ENCODE measurements around the gene HSD11B2.

DNA sequence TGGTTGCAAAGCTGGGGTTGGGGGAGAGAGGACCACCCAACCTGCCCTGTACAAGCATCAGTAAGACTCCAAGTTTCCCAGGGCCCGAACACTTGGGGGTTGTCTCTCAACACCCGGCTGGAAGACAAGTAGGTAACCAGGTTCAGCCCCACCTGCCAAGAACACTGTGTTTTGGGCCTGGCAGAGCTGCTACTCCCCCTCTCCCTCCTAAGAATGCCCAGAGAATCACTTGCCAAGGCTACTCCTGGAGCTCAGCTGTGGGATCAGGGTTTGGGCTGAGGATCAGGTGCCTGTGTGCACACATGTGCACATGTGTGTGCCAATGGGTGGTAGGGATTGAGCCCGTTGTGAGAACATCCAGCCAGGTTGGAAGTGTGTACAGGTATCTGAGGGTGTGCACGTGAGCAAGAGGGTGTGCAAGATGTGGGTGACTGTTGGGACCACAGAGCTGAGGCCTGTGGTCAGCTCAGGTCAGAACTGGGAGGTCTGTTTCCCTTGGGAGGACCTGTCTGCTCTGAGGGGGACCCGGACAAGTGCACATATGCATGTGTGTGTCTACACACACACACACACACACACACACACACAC lies 2.3 kb downstream of the HSD11B2 start:
- TF ChIP-seq POLR2A (IDR thresholded peaks at IDR 0.05; ENCODE audit: low read depth, low read length) (no peak), SMC3 (IDR thresholded peaks at IDR 0.05; ENCODE audit: low read depth, low read length) (no peak), MXI1 (IDR thresholded peaks at IDR 0.05; ENCODE audit: borderline replicate concordance, low read depth, low read length) (no peak), RAD21 (IDR thresholded peaks at IDR 0.05; ENCODE audit: low read length) (no peak), RCOR1 (IDR thresholded peaks at IDR 0.05; ENCODE audit: insufficient replicate concordance, low read length) (no peak), MAFK (IDR thresholded peaks at IDR 0.05; ENCODE audit: low read depth, low read length) (no peak), FOS (IDR thresholded peaks at IDR 0.05; ENCODE audit: low read depth, low read length) (no peak), MAZ (IDR thresholded peaks at IDR 0.05; ENCODE audit: borderline replicate concordance, low read depth, low read length) (no peak)
- TF ChIP-seq, protein P1, sequence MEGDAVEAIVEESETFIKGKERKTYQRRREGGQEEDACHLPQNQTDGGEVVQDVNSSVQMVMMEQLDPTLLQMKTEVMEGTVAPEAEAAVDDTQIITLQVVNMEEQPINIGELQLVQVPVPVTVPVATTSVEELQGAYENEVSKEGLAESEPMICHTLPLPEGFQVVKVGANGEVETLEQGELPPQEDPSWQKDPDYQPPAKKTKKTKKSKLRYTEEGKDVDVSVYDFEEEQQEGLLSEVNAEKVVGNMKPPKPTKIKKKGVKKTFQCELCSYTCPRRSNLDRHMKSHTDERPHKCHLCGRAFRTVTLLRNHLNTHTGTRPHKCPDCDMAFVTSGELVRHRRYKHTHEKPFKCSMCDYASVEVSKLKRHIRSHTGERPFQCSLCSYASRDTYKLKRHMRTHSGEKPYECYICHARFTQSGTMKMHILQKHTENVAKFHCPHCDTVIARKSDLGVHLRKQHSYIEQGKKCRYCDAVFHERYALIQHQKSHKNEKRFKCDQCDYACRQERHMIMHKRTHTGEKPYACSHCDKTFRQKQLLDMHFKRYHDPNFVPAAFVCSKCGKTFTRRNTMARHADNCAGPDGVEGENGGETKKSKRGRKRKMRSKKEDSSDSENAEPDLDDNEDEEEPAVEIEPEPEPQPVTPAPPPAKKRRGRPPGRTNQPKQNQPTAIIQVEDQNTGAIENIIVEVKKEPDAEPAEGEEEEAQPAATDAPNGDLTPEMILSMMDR (conservative IDR thresholded peaks at IDR 0.05; ENCODE audit: low read depth, low read length) = no peak
- TF ChIP-seq, protein P2, sequence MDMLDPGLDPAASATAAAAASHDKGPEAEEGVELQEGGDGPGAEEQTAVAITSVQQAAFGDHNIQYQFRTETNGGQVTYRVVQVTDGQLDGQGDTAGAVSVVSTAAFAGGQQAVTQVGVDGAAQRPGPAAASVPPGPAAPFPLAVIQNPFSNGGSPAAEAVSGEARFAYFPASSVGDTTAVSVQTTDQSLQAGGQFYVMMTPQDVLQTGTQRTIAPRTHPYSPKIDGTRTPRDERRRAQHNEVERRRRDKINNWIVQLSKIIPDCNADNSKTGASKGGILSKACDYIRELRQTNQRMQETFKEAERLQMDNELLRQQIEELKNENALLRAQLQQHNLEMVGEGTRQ (IDR thresholded peaks at IDR 0.05; ENCODE audit: low read depth, low read length) = no peak
- TF ChIP-seq, protein P3, sequence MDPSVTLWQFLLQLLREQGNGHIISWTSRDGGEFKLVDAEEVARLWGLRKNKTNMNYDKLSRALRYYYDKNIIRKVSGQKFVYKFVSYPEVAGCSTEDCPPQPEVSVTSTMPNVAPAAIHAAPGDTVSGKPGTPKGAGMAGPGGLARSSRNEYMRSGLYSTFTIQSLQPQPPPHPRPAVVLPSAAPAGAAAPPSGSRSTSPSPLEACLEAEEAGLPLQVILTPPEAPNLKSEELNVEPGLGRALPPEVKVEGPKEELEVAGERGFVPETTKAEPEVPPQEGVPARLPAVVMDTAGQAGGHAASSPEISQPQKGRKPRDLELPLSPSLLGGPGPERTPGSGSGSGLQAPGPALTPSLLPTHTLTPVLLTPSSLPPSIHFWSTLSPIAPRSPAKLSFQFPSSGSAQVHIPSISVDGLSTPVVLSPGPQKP (IDR thresholded peaks at IDR 0.05; ENCODE audit: borderline replicate concordance, low read depth, low read length) = no peak

All from IMR-90 (cell line).